Thyroid gland (tissue), 4 donors: ENCODE results near the gene SPINT2. TPM values are rescaled to one million over a fixed set of nuclear protein-coding genes. Genes with fewer than 3 reads are reported as not detected.

Source experiments
- DNase-seq, 2 donors: peaks; one replicate each; pipeline ENCODE4 v3.0.0-alpha.2; 2019
- H3K27ac ChIP-seq, 3 donors: fragments of 200-600 bp; sonication (generic); 1 replicate in 2 of 3; 2 replicates in 1 of 3; pipeline ENCODE4 v1.5.1; 2016 to 2019; ENCODE audit warnings: mild to moderate bottlenecking in 1 of 3, moderate library complexity in 1 of 3
- H3K27me3 ChIP-seq: fragments of 200-600 bp; sonication (generic); one replicate; pipeline ENCODE4 v1.5.1; 2019
- H3K36me3 ChIP-seq, 2 donors: fragments of 200-600 bp; sonication (generic); one replicate each; pipeline ENCODE4 v1.5.1; 2016 to 2019
- H3K4me1 ChIP-seq, 2 donors: fragments of 200-600 bp; sonication (generic); one replicate each; pipeline ENCODE4 v1.5.1; 2017 to 2019
- H3K4me3 ChIP-seq, 3 donors: fragments of 200-600 bp; sonication (generic); replicated peaks in 1 of 3; 1 replicate in 2 of 3; 2 replicates in 1 of 3; pipeline ENCODE4 v1.5.1; 2016; ENCODE audit warnings: mild to moderate bottlenecking in 1 of 3
- H3K9me3 ChIP-seq: fragments of 200-600 bp; sonication (generic); one replicate; pipeline ENCODE4 v1.5.1; 2017
- CTCF ChIP-seq, 6 experiments: fragments of 200-600 bp in 3 of 6; fragments of 450-650 bp in 3 of 6; sonication (generic) in 3 of 6; IDR thresholded peaks; one replicate each; pipeline ENCODE4 v1.5.1; 2016 to 2019; ENCODE audit warnings: antibody characterized with exemption in 6 of 6, mild to moderate bottlenecking in 2 of 6, inconsistent platforms in 1 of 6, moderate library complexity in 1 of 6
- POLR2A ChIP-seq, 2 donors: fragments of 450-650 bp; IDR thresholded peaks; one replicate each; pipeline ENCODE4 v1.6.1; 2017; ENCODE audit warnings: antibody characterized with exemption in 2 of 2, mild to moderate bottlenecking in 2 of 2, moderate library complexity in 1 of 2
- WGBS, 2 donors: methylation state at CpG; one replicate each; pipeline ENCODE4 v1.1.5; 2017; 5-methylcytosine and 5-hydroxymethylcytosine counted together
- intact Hi-C: fragments of 100-400 bp; cut with DNase I; formaldehyde crosslinking; loops from one replicate; pipeline ENCODE4 v1.15.1; 2023
- total RNA-seq, 4 donors: library from RNA; depleted of rRNA; stranded (reverse); fragments of >200 nt; gene quantifications; one replicate each; pipeline ENCODE4 v1.2.3, GENCODE V29; 2016

The SPINT2 gene
- total RNA-seq, 4 donors from 2014 or later, result 424 to 1,529 (median 712) TPM

DNA sequence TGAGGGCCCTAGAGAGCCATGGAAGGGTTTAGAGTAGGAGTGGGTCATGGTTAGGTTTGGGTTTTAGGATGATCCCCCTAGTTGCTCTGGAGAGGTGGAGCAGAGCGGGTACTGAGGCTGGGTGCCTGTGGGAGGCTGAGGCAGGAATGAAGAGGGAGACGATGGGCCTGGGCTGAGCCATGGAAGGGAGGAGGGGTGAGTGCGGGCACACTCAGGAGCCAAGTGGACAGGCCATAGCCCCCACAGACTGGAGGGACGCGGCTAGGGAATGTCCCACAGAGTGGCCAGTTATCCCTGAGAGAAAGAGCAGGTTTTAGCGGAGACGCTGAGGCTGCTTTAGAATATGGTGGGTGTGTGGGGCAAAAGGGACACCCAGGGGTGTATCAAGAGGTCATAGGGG, 65.3 kb downstream of the SPINT2 start:
- WGBS, 2 donors, result 91 to 95% methylated on average over 7 of the region's 7 CpGs
- no peak for TF ChIP-seq CTCF (IDR thresholded peaks at IDR 0.05)
- no peak for TF ChIP-seq POLR2A (IDR thresholded peaks at IDR 0.05)
- no peaks in the 10 kb centered on the region for H3K27me3 ChIP-seq
- no peaks in the 10 kb centered on the region for H3K4me1 ChIP-seq
- no peak for DNase-seq
- H3K27ac ChIP-seq, result no peak overlapping the region
- H3K36me3 ChIP-seq, result peaks cover 0 to 5% of the 10 kb centered on the region in 2 donors
- intact Hi-C loops, result loop anchor here (10.0 kb wide), 1 partner anchor 435 kb away; no protein-coding TSS in a partner anchor
- H3K9me3 ChIP-seq, result no peaks in the 10 kb centered on the region
- H3K4me3 ChIP-seq, result no peak overlapping the region

- 83 to 95% methylated on average over 1 of the region's 1 CpG for WGBS, 2 donors
These were observed 67.4 kb downstream of the SPINT2 start for GRCh38 chr19:38331728-38332127.

GRCh38 chr19:38333245-38333644, 68.9 kb downstream of the SPINT2 start:
- no peaks in the 10 kb centered on the region for H3K27me3 ChIP-seq
- H3K4me1 ChIP-seq, result peaks cover 9 to 11% of the 10 kb centered on the region in 2 donors
- H3K27ac ChIP-seq, result no peak overlapping the region
- H3K36me3 ChIP-seq, result no peaks in the 10 kb centered on the region
- no peaks in the 10 kb centered on the region for H3K9me3 ChIP-seq
- intact Hi-C loops, result no loop called here
- DNase-seq, result no peak
- no peak overlapping the region for H3K4me3 ChIP-seq
- TF ChIP-seq POLR2A (IDR thresholded peaks at IDR 0.05) (no peak), CTCF (IDR thresholded peaks at IDR 0.05) (no peak)
- 78 to 80% methylated on average over 9 of the region's 9 CpGs for WGBS, 2 donors

More at GRCh38 chr19:38331728-38332127, 67.4 kb downstream of the SPINT2 start:
- Histone ChIP-seq H3K4me1 (no peaks in the 10 kb centered on the region), H3K36me3 (peaks cover 0 to 5% of the 10 kb centered on the region in 2 donors), H3K9me3 (no peaks in the 10 kb centered on the region), H3K4me3 (no peak overlapping the region), H3K27me3 (no peaks in the 10 kb centered on the region), H3K27ac (no peak overlapping the region)
- no peak for DNase-seq
- intact Hi-C loops, result no loop called here
- no peak for TF ChIP-seq POLR2A (IDR thresholded peaks at IDR 0.05)
- no peak for TF ChIP-seq CTCF (IDR thresholded peaks at IDR 0.05)

DNA sequence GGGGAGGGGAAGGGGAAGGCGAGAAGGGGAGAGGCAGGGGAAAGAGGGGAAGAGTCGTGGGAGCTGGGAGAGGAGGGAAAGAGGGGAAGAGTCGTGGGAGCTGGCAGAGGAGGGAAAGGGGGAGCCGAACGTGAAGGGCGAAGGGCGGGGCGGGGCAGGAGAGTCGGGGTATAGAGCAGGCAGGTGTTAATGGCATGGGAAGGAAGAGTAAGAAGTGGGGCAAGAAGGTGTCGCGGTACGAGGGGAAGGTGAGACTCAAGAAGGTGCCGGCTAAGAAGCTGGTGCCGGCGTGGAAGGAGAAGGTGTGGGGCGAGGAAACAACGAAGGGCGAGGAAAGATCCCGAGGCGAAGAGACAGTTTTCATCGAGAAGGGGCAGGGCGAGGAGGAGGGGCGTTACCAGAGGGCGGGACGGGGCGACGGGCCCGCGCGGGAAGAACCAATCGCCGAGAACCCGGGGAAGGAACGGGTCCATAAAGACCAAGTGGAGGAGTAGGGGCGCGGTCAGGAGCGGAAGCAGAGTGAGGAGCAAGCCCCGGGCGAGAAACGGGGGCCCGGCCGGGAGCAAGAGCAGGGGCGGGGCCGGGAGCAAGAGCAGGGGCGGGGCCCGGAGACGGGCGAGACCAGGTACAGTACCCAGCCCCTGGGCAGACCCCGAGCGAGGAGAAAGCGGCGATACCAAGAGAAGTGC, 71.7 kb downstream of the SPINT2 start:
- peak overlapping the region; percentile 91 to 94 (median 94) for H3K27ac ChIP-seq
- intact Hi-C loops, result loop anchor here (2.0 to 5.0 kb wide), 2 partner anchors 36 to 91 kb away; partner anchors contain the start of gene PSMD8
- no peaks in the 10 kb centered on the region for H3K27me3 ChIP-seq
- DNase-seq, result peak; percentile 96
- H3K9me3 ChIP-seq, result no peaks in the 10 kb centered on the region
- H3K4me1 ChIP-seq, result peaks cover 9 to 15% of the 10 kb centered on the region in 2 donors
- TF ChIP-seq CTCF (IDR thresholded peaks at IDR 0.05) (no peak), POLR2A (IDR thresholded peaks at IDR 0.05) (peak in 1 of 2 donors; percentile 70)
- WGBS, 2 donors, result 1 to 2% methylated on average over 52 of the region's 52 CpGs
- H3K36me3 ChIP-seq, result no peaks in the 10 kb centered on the region
- peak overlapping the region; percentile 6 to 90 (median 78) for H3K4me3 ChIP-seq
